ENCODE data around the gene MUC4.

The MUC4 gene

GRCh38 chr3:195761567-195762248 lies 50.0 kb downstream of the MUC4 start:
- TF ChIP-seq CTCF (IDR thresholded peaks at IDR 0.05; ENCODE audit: low read depth, low read length) (no peak), POLR2A (IDR thresholded peaks at IDR 0.05; ENCODE audit: extremely low read depth, insufficient read length) (no peak), MYC (IDR thresholded peaks at IDR 0.05; ENCODE audit: low read depth, low read length) (no peak)
- TF ChIP-seq, protein P1, sequence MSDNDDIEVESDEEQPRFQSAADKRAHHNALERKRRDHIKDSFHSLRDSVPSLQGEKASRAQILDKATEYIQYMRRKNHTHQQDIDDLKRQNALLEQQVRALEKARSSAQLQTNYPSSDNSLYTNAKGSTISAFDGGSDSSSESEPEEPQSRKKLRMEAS (IDR thresholded peaks at IDR 0.05; ENCODE audit: low read depth, low read length) = no peak
- DNase-seq (ENCODE audit: low read depth) = no peak
- no peak overlapping the region for H3K4me3 ChIP-seq (ENCODE audit: low read depth, low read length)

DNA sequence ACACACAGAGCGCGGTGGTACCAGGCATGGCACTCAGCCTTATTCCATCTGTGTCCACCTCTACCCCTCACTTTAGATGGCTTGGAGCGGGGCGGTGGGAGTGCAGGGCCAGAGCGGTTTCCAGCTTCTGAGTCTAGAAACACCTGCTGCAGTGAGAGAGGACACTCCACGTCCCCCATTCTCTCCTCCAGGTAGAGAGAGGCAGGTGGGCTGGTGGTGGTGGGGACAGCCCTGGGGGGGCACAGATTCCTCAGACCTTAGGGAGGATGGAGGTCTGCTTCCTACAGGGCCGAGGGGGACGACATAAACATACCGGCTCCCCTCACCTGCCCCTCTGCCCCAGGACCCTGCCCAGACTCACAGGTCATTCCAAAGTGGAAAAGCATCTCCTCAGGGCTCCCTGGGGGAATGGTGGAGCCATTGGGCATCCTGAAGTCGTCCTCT lies 50.6 kb downstream of the MUC4 start:
- H3K4me3 ChIP-seq (ENCODE audit: low read depth, low read length) = no peak overlapping the region
- TF ChIP-seq MYC (IDR thresholded peaks at IDR 0.05; ENCODE audit: low read depth, low read length) (no peak), POLR2A (IDR thresholded peaks at IDR 0.05; ENCODE audit: extremely low read depth, insufficient read length) (no peak), CTCF (IDR thresholded peaks at IDR 0.05; ENCODE audit: low read depth, low read length) (no peak)
- TF ChIP-seq, protein P1 (IDR thresholded peaks at IDR 0.05; ENCODE audit: low read depth, low read length) = no peak
- no peak for DNase-seq (ENCODE audit: low read depth)

GRCh38 chr3:195760345-195761122 lies 51.2 kb downstream of the MUC4 start:
- DNase-seq (ENCODE audit: low read depth) = no peak
- no peak overlapping the region for H3K4me3 ChIP-seq (ENCODE audit: low read depth, low read length)
- TF ChIP-seq, protein P1 (IDR thresholded peaks at IDR 0.05; ENCODE audit: low read depth, low read length) = no peak
- TF ChIP-seq CTCF (IDR thresholded peaks at IDR 0.05; ENCODE audit: low read depth, low read length) (no peak), MYC (IDR thresholded peaks at IDR 0.05; ENCODE audit: low read depth, low read length) (no peak), POLR2A (IDR thresholded peaks at IDR 0.05; ENCODE audit: extremely low read depth, insufficient read length) (no peak)

- no peak overlapping the region for H3K4me3 ChIP-seq (ENCODE audit: low read depth, low read length)
- TF ChIP-seq MYC (IDR thresholded peaks at IDR 0.05; ENCODE audit: low read depth, low read length) = no peak
- TF ChIP-seq, protein P1 (IDR thresholded peaks at IDR 0.05; ENCODE audit: low read depth, low read length) = no peak
- no peak for TF ChIP-seq POLR2A (IDR thresholded peaks at IDR 0.05; ENCODE audit: extremely low read depth, insufficient read length)
- no peak for TF ChIP-seq CTCF (IDR thresholded peaks at IDR 0.05; ENCODE audit: low read depth, low read length)
- no peak for DNase-seq (ENCODE audit: low read depth)
Measured at GRCh38 chr3:195758721-195759353, 52.9 kb downstream of the MUC4 start.

DNA sequence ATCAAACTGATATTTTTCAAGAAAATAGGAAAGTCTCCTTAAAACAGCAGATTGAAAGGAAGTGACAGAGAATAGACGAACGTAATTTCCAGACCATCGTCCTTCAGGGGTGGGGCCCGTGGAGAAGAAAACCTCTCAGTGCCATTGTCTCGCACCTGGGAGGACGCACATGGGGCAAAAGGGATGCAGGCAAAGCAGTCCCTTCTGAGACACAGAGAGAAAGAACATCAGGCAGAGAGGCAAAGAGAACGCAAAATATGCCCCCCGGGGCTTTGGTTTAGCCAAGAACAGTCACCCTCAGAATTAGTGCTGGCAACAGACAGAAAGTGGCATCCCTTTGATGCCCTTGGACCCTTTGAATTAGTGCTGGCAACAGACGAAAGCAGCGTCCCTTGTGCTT lies 53.9 kb downstream of the MUC4 start:
- H3K4me3 ChIP-seq (ENCODE audit: low read depth, low read length) = no peak overlapping the region
- TF ChIP-seq POLR2A (IDR thresholded peaks at IDR 0.05; ENCODE audit: extremely low read depth, insufficient read length) = no peak
- TF ChIP-seq, protein P1 (IDR thresholded peaks at IDR 0.05; ENCODE audit: low read depth, low read length) = no peak
- no peak for TF ChIP-seq CTCF (IDR thresholded peaks at IDR 0.05; ENCODE audit: low read depth, low read length)
- no peak for TF ChIP-seq MYC (IDR thresholded peaks at IDR 0.05; ENCODE audit: low read depth, low read length)
- DNase-seq (ENCODE audit: low read depth) = no peak
